Testis (tissue), 2 donors: ENCODE results near the gene HOXD10.

Source experiments
- POLR2A ChIP-seq: fragments of 450-650 bp; IDR thresholded peaks from one replicate; pipeline ENCODE4 v1.6.1; 2017; ENCODE audit warnings: antibody characterized with exemption, mild to moderate bottlenecking, moderate library complexity
- TF ChIP-seq, protein P1 (sequence below), 3 experiments: fragments of 450-650 bp in 2 of 3; fragments of 200-600 bp in 1 of 3; sonication (generic) in 1 of 3; IDR thresholded peaks; one replicate each; pipeline ENCODE4 v1.5.1; 2016 to 2019; ENCODE audit warnings: antibody characterized with exemption in 3 of 3, mild to moderate bottlenecking in 2 of 3, moderate library complexity in 1 of 3

DNA sequence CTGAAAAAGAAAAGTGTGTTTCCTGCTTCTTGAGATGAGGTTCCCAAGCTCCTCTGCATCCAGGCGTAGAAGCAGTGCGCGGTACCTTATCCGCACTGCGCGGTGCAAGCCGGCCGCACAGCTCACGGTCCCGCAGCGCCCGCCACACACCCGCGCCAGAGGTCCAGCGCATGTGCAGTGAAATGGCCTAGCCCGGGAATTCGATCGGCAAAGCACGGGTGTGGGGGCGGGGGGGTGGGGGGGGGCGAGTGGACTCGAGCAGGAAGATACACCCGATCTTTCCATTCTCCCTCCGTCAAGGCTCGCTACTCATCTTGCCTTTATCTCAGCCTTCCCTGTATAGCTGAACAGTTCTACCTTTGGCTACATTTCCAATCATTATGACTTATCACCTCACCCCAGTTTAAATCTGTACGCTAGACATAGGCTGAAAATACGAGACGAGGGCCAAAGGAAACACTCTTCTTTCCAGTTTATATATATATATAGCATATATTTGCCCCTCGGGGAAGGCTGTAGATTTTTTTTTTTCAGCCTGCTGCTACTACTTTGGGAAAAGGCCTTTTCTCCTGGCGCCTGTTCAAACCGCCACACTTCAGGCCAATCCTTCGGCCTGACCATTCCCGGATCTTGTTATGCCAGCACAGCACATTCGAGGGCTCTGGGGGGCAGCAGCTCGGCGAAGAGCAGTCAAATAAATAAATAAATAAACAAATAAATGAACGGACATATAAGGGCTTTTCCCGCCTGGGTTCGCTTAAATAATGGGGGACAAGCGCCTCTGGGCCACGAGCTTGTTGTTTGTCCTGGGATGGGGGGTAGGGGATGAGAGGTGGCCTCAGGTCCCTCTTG lies 23.3 kb downstream of the HOXD10 start:
- TF ChIP-seq, protein P1, sequence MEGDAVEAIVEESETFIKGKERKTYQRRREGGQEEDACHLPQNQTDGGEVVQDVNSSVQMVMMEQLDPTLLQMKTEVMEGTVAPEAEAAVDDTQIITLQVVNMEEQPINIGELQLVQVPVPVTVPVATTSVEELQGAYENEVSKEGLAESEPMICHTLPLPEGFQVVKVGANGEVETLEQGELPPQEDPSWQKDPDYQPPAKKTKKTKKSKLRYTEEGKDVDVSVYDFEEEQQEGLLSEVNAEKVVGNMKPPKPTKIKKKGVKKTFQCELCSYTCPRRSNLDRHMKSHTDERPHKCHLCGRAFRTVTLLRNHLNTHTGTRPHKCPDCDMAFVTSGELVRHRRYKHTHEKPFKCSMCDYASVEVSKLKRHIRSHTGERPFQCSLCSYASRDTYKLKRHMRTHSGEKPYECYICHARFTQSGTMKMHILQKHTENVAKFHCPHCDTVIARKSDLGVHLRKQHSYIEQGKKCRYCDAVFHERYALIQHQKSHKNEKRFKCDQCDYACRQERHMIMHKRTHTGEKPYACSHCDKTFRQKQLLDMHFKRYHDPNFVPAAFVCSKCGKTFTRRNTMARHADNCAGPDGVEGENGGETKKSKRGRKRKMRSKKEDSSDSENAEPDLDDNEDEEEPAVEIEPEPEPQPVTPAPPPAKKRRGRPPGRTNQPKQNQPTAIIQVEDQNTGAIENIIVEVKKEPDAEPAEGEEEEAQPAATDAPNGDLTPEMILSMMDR (IDR thresholded peaks at IDR 0.05): no peak
- no peak for TF ChIP-seq POLR2A
